Spleen (tissue), 11 donors: ENCODE data around the gene UHRF1. TPM values are rescaled to one million over a fixed set of nuclear protein-coding genes. Genes with fewer than 3 reads are reported as not detected.
"Not testable (repeated sequence)": the region's sequence is repeated elsewhere in the genome, so short reads cannot be mapped to it uniquely, and the experiment has no call there.

Source experiments
- DNase-seq: peaks from one replicate; pipeline ENCODE4 v3.0.0-alpha.2; 2020
- H3K27ac ChIP-seq, 8 donors: fragments of 200-600 bp; sonication (generic) in 7 of 8; 1 replicate in 4 of 8; 2 replicates in 4 of 8; pipeline versions ENCODE4 v1.5.0 to v1.8.0; 2016 to 2021; ENCODE audit warnings: inconsistent platforms in 4 of 8, mild to moderate bottlenecking in 4 of 8, moderate library complexity in 1 of 8
- H3K27me3 ChIP-seq, 7 donors: fragments of 200-600 bp; sonication (generic) in 6 of 7; replicated peaks in 1 of 7; 1 replicate in 4 of 7; 2 replicates in 3 of 7; pipeline versions ENCODE4 v1.5.0 to v1.8.0; 2016 to 2021; ENCODE audit warnings: inconsistent platforms in 3 of 7, mild to moderate bottlenecking in 1 of 7
- H3K36me3 ChIP-seq, 6 donors: fragments of 200-600 bp; sonication (generic) in 5 of 6; 1 replicate in 4 of 6; 2 replicates in 2 of 6; pipeline versions ENCODE4 v1.5.0 to v1.8.0; 2016 to 2021; ENCODE audit warnings: inconsistent platforms in 2 of 6
- H3K4me1 ChIP-seq, 6 donors: fragments of 200-600 bp; sonication (generic) in 5 of 6; 1 replicate in 3 of 6; 2 replicates in 3 of 6; pipeline versions ENCODE4 v1.5.0 to v1.8.0; 2016 to 2021; ENCODE audit warnings: inconsistent platforms in 3 of 6
- H3K4me3 ChIP-seq, 8 donors: fragments of 200-600 bp; sonication (generic) in 7 of 8; 1 replicate in 4 of 8; 2 replicates in 4 of 8; pipeline versions ENCODE4 v1.5.0 to v1.8.0; 2016 to 2021; ENCODE audit warnings: inconsistent platforms in 4 of 8, mild to moderate bottlenecking in 4 of 8, moderate library complexity in 2 of 8
- H3K9me3 ChIP-seq, 8 donors: fragments of 200-600 bp; sonication (generic) in 7 of 8; 1 replicate in 4 of 8; 2 replicates in 4 of 8; pipeline versions ENCODE4 v1.5.0 to v1.8.0; 2016 to 2021; ENCODE audit warnings: inconsistent platforms in 4 of 8
- POLR2A ChIP-seq, 3 donors: fragments of 450-650 bp; IDR thresholded peaks; one replicate each; pipeline ENCODE4 v1.5.1; 2017; ENCODE audit warnings: antibody characterized with exemption in 3 of 3, mild to moderate bottlenecking in 1 of 3
- POLR2AphosphoS5 ChIP-seq, 3 donors: sonication (generic); formaldehyde crosslinking; IDR thresholded peaks; one replicate each; pipeline ENCODE4 v1.5.1; 2017; ENCODE audit warnings: antibody characterized with exemption in 3 of 3
- WGBS, 5 donors: extraction: QIAGEN DNeasy Blood & Tissue Kit in 3 of 5; methylation state at CpG; one replicate each; pipeline versions ENCODE4 v1.1.5 to v1.1.7; 2013 to 2018; 5-methylcytosine and 5-hydroxymethylcytosine counted together
- intact Hi-C: fragments of 100-400 bp; cut with DNase I; formaldehyde crosslinking; loops from one replicate; pipeline ENCODE4 v1.15.0; 2023; ENCODE audit warnings: low total_unique reads
- polyA plus RNA-seq, 3 donors: library from polyadenylated mRNA; stranded (reverse); fragments of 200-250 nt; gene quantifications; one replicate each; pipeline ENCODE4 v1.2.1, GENCODE V29; 2013
- total RNA-seq, 7 donors: library from RNA; depleted of rRNA in 3 of 7; stranded (reverse); fragments of >200 nt in 3 of 7; fragmentation: NEBNext Ultra II Directional in 4 of 7; extraction: Animal tissue kit (Norgen Biotek cat#: 25700) in 4 of 7; gene quantifications; one replicate each; pipeline versions ENCODE4 v1.1.0 to v1.2.1, GENCODE V29; 2016 to 2021
- TF ChIP-seq, protein P1 (sequence below), 11 experiments: fragments of 200-600 bp in 7 of 11; fragments of 450-650 bp in 4 of 11; sonication (generic) in 4 of 11; IDR thresholded peaks in 8 of 11; conservative IDR thresholded peaks in 3 of 11; 1 replicate in 7 of 11; 2 replicates in 4 of 11; pipeline versions ENCODE4 v1.4.0 to v1.8.0; 2016 to 2021; ENCODE audit warnings: antibody characterized with exemption in 11 of 11, inconsistent platforms in 4 of 11, mild to moderate bottlenecking in 1 of 11
- donor health status: healthy with polysubstance abuse.
- donor health status: DM: no; HTN: no; CAD: no; lungs with moderate emphysema.
- donor health status: DM: no; HTN: no; CAD: no.
- donor health status: Bipolar disorder and iron deficiency.
- donor health status: healthy.
- donor health status: DM: no; HTN: no; CAD: no.
- donor health status: DM: yes; HTN: yes; CAD: no.

Gene UHRF1
- total and polyA plus RNA-seq, 10 donors = 1.5 to 10.8 (median 4.6) TPM

DNA sequence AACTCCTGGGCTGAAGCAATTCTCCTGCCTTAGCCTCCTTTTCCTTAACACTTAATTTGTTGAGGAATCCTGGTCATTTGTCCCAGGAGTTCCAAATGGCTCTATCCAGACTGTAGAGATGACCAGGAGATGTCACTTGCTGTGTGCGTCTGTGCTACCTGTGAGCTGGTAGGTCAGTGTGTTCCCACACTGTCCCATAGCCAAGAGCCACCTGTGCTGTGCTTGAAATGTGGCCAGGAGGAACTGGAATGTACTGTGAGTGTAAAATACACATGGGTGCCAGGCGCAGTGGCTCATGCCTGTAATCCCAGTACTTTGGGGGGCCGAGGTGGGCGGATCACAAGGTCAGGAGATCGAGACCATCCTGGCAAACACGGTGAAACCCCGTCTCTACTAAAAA lies 30.2 kb downstream of the UHRF1 start:
- Histone ChIP-seq H3K4me1 (no peaks in the 10 kb centered on the region), H3K27me3 (no peaks in the 10 kb centered on the region), H3K27ac (no peak overlapping the region), H3K36me3 (peaks cover 0 to 34% (median 0%) of the 10 kb centered on the region in 6 donors), H3K9me3 (no peaks in the 10 kb centered on the region), H3K4me3 (no peak overlapping the region)
- WGBS, 5 donors = 86 to 93% (median 92%) methylated on average over 7 of the region's 7 CpGs
- intact Hi-C loops = no loop called here
- no peak for TF ChIP-seq POLR2AphosphoS5 (IDR thresholded peaks at IDR 0.05)
- TF ChIP-seq POLR2A (IDR thresholded peaks at IDR 0.05) = no peak
- TF ChIP-seq, protein P1, sequence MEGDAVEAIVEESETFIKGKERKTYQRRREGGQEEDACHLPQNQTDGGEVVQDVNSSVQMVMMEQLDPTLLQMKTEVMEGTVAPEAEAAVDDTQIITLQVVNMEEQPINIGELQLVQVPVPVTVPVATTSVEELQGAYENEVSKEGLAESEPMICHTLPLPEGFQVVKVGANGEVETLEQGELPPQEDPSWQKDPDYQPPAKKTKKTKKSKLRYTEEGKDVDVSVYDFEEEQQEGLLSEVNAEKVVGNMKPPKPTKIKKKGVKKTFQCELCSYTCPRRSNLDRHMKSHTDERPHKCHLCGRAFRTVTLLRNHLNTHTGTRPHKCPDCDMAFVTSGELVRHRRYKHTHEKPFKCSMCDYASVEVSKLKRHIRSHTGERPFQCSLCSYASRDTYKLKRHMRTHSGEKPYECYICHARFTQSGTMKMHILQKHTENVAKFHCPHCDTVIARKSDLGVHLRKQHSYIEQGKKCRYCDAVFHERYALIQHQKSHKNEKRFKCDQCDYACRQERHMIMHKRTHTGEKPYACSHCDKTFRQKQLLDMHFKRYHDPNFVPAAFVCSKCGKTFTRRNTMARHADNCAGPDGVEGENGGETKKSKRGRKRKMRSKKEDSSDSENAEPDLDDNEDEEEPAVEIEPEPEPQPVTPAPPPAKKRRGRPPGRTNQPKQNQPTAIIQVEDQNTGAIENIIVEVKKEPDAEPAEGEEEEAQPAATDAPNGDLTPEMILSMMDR (IDR thresholded peaks at IDR 0.05 in 8 of 11, conservative IDR thresholded peaks at IDR 0.05 in 3 of 11) = no peak
- no peak for DNase-seq

DNA sequence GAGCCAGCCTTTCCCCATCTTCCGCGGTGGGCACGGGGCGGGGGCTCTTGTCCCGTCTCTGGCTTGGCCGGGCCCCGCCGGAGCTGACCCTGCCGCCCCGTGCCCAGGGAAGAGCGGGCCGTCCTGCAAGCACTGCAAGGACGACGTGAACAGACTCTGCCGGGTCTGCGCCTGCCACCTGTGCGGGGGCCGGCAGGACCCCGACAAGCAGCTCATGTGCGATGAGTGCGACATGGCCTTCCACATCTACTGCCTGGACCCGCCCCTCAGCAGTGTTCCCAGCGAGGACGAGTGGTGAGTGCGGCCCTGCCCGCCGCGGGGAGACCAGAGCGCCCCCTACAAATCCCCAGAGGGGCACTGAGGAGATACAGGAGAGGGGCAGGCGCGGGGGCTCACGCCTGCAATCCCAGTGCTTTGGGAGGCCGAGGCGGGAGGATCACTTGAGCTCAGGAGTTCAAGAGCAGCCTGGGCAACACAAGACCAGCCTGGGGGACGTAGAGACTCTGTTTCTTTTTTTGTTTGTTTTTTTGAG lies 32.4 kb downstream of the UHRF1 start:
- not testable (repeated sequence) for H3K27me3 ChIP-seq, DNase-seq
- peaks cover 0 to 47% (median 0%) of the 10 kb centered on the region in 6 donors for H3K36me3 ChIP-seq

DNA sequence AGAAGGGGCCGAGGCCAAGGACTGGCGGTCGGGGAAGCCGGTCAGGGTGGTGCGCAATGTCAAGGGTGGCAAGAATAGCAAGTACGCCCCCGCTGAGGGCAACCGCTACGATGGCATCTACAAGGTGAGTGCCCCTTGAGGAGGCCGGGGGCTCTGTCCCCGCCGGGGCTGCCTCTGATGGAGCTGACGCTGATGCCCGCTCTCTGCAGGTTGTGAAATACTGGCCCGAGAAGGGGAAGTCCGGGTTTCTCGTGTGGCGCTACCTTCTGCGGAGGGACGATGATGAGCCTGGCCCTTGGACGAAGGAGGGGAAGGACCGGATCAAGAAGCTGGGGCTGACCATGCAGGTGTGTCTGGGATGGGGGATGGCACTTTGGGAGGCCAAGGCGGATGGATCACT lies 41.3 kb downstream of the UHRF1 start:
- 54 to 90% (median 74%) methylated on average over 12 to 23 of the region's 23 CpGs for WGBS, 5 donors

More for the DNA sequence above, 32.4 kb downstream of the UHRF1 start:
- H3K9me3 ChIP-seq, H3K4me3 ChIP-seq, H3K4me1 ChIP-seq, intact Hi-C loops, H3K27ac ChIP-seq: not testable (repeated sequence)
- 93 to 98% (median 97%) methylated on average over 12 to 35 of the region's 35 CpGs for WGBS, 5 donors

DNA sequence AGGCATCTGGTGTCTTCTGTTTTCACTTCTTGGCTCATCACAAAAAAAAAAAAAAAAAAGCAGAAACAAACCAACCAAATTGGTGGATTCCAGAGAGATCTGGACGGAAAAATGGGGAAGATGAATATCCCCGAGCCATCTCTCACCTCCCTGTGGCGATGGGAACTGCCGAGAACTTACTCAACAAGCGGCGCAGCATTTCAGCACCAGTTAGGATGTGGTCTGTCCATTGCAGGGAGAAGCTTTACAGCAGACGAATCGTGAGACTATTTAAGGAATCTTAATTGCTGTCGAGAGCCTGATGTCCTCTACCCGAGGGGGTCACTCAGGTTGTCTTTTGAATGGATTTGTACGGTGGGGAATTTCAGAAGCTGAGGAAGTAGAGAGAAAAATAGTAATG lies 42.4 kb downstream of the UHRF1 start:
- Histone ChIP-seq H3K27ac (no peak overlapping the region), H3K4me1 (peaks cover 0 to 8% (median 0%) of the 10 kb centered on the region in 6 donors), H3K4me3 (no peak overlapping the region), H3K27me3 (no peaks in the 10 kb centered on the region), H3K9me3 (no peaks in the 10 kb centered on the region), H3K36me3 (peaks cover 0 to 42% (median 0%) of the 10 kb centered on the region in 6 donors)
- TF ChIP-seq POLR2A (IDR thresholded peaks at IDR 0.05) (no peak), POLR2AphosphoS5 (IDR thresholded peaks at IDR 0.05) (no peak)
- TF ChIP-seq, protein P1 (IDR thresholded peaks at IDR 0.05 in 8 of 11, conservative IDR thresholded peaks at IDR 0.05 in 3 of 11) = no peak
- WGBS, 5 donors = 66 to 92% (median 81%) methylated on average over 11 of the region's 11 CpGs
- no peak for DNase-seq
- intact Hi-C loops = no loop called here

More for the DNA sequence above, 41.3 kb downstream of the UHRF1 start:
- H3K27me3 ChIP-seq, intact Hi-C loops, DNase-seq, H3K4me3 ChIP-seq, H3K9me3 ChIP-seq, H3K4me1 ChIP-seq: not testable (repeated sequence)
- H3K27ac ChIP-seq = peak overlapping the region in 2 of 8 donors; percentile 37 to 57
- peaks cover 0 to 44% (median 0%) of the 10 kb centered on the region in 6 donors for H3K36me3 ChIP-seq
- peak in 1 of 3 donors; percentile 37 for TF ChIP-seq POLR2AphosphoS5 (IDR thresholded peaks at IDR 0.05)

DNA sequence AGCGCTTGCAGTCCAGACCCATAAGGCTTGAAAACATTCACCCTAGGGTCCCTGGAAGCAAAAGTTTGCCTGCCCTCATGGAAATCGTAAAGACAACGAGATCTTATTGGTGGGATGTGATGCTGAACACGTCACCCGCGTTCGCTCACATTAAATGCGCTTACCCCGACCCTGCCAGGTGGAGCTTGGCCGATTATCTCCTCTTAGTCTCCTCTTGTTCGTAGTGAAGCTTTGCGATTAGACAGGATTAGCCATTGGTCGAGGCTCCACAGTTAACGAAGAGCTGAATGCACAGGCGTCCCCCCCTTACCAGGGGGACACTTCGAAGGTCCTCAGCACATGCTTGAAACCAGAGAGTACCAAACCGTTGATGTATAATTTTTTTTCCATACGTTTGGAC lies 43.6 kb downstream of the UHRF1 start:
- H3K9me3 ChIP-seq = no peaks in the 10 kb centered on the region
- H3K27ac ChIP-seq = no peak overlapping the region
- H3K4me1 ChIP-seq = peaks cover 0 to 8% (median 0%) of the 10 kb centered on the region in 6 donors
- TF ChIP-seq, protein P1 (IDR thresholded peaks at IDR 0.05 in 8 of 11, conservative IDR thresholded peaks at IDR 0.05 in 3 of 11) = no peak
- TF ChIP-seq POLR2A (IDR thresholded peaks at IDR 0.05) (no peak), POLR2AphosphoS5 (IDR thresholded peaks at IDR 0.05) (no peak)
- intact Hi-C loops = no loop called here
- peaks cover 0 to 40% (median 0%) of the 10 kb centered on the region in 6 donors for H3K36me3 ChIP-seq
- no peak for DNase-seq
- H3K4me3 ChIP-seq = no peak overlapping the region
- H3K27me3 ChIP-seq = no peaks in the 10 kb centered on the region
- WGBS, 5 donors = 94 to 96% (median 95%) methylated on average over 18 of the region's 18 CpGs

DNA sequence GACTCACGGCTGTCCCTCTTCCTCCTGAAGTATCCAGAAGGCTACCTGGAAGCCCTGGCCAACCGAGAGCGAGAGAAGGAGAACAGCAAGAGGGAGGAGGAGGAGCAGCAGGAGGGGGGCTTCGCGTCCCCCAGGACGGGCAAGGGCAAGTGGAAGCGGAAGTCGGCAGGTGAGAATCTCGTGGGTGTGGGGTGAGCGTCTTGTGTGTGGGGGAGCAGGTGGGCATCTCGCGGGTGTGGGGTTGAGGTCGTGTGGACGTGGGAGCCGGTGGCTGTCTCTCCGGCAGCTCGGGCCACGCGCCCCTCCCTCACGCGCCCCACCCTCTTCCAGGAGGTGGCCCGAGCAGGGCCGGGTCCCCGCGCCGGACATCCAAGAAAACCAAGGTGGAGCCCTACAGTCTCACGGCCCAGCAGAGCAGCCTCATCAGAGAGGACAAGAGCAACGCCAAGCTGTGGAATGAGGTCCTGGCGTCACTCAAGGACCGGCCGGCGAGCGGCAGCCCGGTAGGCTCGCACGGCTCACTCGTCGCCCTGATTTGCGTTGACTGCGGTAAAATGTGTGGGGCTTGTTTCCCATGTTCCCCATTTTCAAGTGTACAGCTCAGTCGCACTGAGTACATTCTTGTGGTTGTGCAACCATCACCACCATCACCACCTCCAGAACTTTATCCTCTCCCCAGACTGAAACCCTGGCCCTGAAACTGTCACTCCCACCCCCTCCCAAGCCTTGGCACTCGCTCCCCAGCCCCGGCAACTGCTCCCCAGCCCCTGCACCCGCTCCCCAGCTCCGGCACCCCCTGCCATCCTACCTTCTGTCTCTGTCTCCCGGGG lies 45.2 kb downstream of the UHRF1 start:
- H3K4me1 ChIP-seq, DNase-seq, H3K9me3 ChIP-seq, H3K27me3 ChIP-seq, H3K4me3 ChIP-seq, intact Hi-C loops: not testable (repeated sequence)
- WGBS, 5 donors = 85 to 94% (median 89%) methylated on average over 21 to 46 of the region's 46 CpGs
- Histone ChIP-seq H3K36me3 (peaks cover 0 to 40% (median 0%) of the 10 kb centered on the region in 6 donors), H3K27ac (peak overlapping the region in 1 of 8 donors; percentile 28)
